Nephron progenitor cell (in vitro differentiated cells): ENCODE data around the gene ABCC8.

ENCODE experiments used
- DNase-seq: peaks from one replicate; pipeline ENCODE4 v3.0.0; 2021
- H3K27ac Mint-ChIP-seq: 2 replicates; pipeline ENCODE4 v1.8.0; 2021; ENCODE audit warnings: mild to moderate bottlenecking, moderate library complexity, mixed read lengths
- H3K27me3 Mint-ChIP-seq: 2 replicates; pipeline ENCODE4 v1.8.0; 2021; ENCODE audit warnings: mild to moderate bottlenecking, low read depth, mixed read lengths; ENCODE audit not compliant: poor library complexity
- H3K36me3 Mint-ChIP-seq: 2 replicates; pipeline ENCODE4 v1.8.0; 2021; ENCODE audit warnings: low read depth, mixed read lengths
- H3K4me1 Mint-ChIP-seq: 2 replicates; pipeline ENCODE4 v1.8.0; 2021; ENCODE audit warnings: mixed read lengths
- H3K4me3 Mint-ChIP-seq: 2 replicates; pipeline ENCODE4 v1.8.0; 2021; ENCODE audit warnings: mild to moderate bottlenecking, moderate library complexity, mixed read lengths
- H3K9me3 Mint-ChIP-seq: 2 replicates; pipeline ENCODE4 v1.8.0; 2021; ENCODE audit warnings: mild to moderate bottlenecking, moderate library complexity, mixed read lengths
- TF ChIP-seq, protein P1 (sequence below): fragments of 200-600 bp; sonication (generic); IDR thresholded peaks from 2 replicates; pipeline ENCODE4 v1.5.0; 2021; ENCODE audit warnings: antibody characterized with exemption

Gene ABCC8

GRCh38 chr11:17494019-17494418 is 17.4 kb upstream of the ABCC8 start:
- H3K9me3 Mint-ChIP-seq: no peaks in the 10 kb centered on the region
- no peaks in the 10 kb centered on the region for H3K36me3 Mint-ChIP-seq
- no peak overlapping the region for H3K4me3 Mint-ChIP-seq
- no peak overlapping the region for H3K27ac Mint-ChIP-seq
- TF ChIP-seq, protein P1, sequence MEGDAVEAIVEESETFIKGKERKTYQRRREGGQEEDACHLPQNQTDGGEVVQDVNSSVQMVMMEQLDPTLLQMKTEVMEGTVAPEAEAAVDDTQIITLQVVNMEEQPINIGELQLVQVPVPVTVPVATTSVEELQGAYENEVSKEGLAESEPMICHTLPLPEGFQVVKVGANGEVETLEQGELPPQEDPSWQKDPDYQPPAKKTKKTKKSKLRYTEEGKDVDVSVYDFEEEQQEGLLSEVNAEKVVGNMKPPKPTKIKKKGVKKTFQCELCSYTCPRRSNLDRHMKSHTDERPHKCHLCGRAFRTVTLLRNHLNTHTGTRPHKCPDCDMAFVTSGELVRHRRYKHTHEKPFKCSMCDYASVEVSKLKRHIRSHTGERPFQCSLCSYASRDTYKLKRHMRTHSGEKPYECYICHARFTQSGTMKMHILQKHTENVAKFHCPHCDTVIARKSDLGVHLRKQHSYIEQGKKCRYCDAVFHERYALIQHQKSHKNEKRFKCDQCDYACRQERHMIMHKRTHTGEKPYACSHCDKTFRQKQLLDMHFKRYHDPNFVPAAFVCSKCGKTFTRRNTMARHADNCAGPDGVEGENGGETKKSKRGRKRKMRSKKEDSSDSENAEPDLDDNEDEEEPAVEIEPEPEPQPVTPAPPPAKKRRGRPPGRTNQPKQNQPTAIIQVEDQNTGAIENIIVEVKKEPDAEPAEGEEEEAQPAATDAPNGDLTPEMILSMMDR: no peak
- peaks cover 9% of the 10 kb centered on the region for H3K27me3 Mint-ChIP-seq
- DNase-seq: no peak
- H3K4me1 Mint-ChIP-seq: peaks cover 34% of the 10 kb centered on the region

- DNase-seq: no peak
- Mint-ChIP-seq H3K36me3 (no peaks in the 10 kb centered on the region), H3K27ac (no peak overlapping the region), H3K4me3 (no peak overlapping the region), H3K27me3 (peaks cover 13% of the 10 kb centered on the region), H3K4me1 (peaks cover 34% of the 10 kb centered on the region), H3K9me3 (no peaks in the 10 kb centered on the region)
- TF ChIP-seq, protein P1: no peak
Observed at GRCh38 chr11:17490938-17491337, 14.3 kb upstream of the ABCC8 start.

DNA sequence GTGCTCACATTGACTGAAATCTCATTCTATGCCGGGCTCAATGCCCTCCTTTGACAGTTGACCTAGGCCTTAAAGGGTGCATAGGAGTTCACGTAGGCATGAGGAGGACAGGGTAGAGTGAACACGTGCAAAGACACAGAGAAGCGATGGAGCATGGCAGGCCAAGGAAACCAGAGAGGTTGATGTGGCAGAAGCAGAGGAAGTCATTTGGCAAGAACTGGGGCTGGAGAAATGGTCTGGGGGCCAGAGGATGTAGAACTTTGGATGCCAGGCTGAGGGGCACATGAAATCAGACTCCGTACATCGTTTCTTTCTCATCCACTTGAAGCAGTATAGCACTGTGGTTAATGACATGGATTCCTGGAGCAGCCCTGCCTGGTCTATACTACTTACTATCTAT is 13.6 kb upstream of the ABCC8 start:
- no peaks in the 10 kb centered on the region for H3K9me3 Mint-ChIP-seq
- DNase-seq: no peak
- H3K4me1 Mint-ChIP-seq: peaks cover 34% of the 10 kb centered on the region
- H3K27ac Mint-ChIP-seq: no peak overlapping the region
- H3K36me3 Mint-ChIP-seq: no peaks in the 10 kb centered on the region
- H3K4me3 Mint-ChIP-seq: peak overlapping the region; percentile 23
- TF ChIP-seq, protein P1: no peak
- peaks cover 18% of the 10 kb centered on the region for H3K27me3 Mint-ChIP-seq

DNA sequence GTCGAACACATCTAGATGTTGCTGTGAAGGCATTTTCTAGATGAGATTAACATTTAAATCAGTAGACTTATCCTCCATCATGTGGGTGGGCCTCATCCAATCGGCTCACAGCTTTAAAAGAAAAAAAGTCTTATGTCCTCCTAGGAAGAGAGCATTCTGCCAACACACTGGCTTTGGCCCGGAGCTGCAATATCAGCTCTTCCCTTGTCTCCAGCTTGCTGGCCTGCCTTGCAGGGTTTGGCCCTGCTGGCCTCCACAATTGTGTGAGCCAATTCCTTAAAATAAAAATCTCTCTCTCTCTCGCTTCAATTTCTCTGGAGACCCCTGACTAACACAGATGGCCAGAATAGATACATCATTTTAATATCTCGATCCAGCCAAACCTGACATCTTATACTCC is 13.1 kb upstream of the ABCC8 start:
- Mint-ChIP-seq H3K9me3 (no peaks in the 10 kb centered on the region), H3K36me3 (no peaks in the 10 kb centered on the region), H3K27ac (no peak overlapping the region), H3K4me1 (peaks cover 34% of the 10 kb centered on the region), H3K4me3 (no peak overlapping the region), H3K27me3 (peaks cover 17% of the 10 kb centered on the region)
- DNase-seq: no peak
- TF ChIP-seq, protein P1: no peak

DNA sequence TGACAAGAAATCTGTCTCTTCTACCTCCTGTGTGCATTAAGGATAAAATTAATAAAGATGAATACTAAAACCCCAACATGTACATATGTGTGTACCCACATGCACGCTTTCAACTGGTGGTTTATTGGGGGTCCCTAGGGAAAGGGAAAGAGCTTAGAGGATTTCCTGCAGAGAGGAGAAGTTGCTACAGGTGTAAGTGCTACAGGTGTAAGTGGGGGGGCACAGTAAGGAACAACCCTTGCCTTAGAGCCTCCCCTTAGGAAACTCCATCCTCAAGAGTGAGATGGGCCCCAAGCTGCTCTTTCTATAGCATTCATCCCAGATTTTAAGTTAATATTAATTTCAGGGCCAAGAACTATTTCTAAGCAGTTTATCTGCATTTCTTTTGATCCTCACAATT is 11.9 kb upstream of the ABCC8 start:
- TF ChIP-seq, protein P1: no peak
- Mint-ChIP-seq H3K4me1 (peaks cover 31% of the 10 kb centered on the region), H3K4me3 (no peak overlapping the region), H3K27me3 (peaks cover 21% of the 10 kb centered on the region), H3K9me3 (no peaks in the 10 kb centered on the region), H3K27ac (no peak overlapping the region), H3K36me3 (no peaks in the 10 kb centered on the region)
- no peak for DNase-seq

DNA sequence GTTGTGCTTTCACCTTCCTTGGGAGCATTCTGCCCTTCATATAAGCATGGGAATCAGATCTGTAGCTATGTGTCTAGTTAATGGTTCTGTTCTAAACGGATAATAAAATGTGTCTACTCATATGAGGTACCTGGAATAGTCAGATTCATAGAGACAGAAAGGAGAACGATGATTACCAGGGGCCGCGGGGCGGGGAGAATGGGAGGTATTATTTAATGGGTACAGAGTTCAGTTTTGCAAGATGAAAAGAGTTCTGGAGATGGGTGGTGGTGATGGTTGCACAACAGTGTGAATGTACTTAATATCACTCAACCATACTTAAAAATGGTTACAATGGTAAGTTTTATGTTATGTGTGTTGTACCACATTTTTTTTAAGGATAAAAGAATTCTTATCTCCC is 10.0 kb upstream of the ABCC8 start:
- Mint-ChIP-seq H3K27me3 (peaks cover 21% of the 10 kb centered on the region), H3K27ac (no peak overlapping the region), H3K4me3 (no peak overlapping the region), H3K4me1 (peaks cover 20% of the 10 kb centered on the region), H3K36me3 (no peaks in the 10 kb centered on the region), H3K9me3 (no peaks in the 10 kb centered on the region)
- TF ChIP-seq, protein P1: no peak
- no peak for DNase-seq
